GM23248 (cell line): Measurements from ENCODE around the gene ABCA12.

ENCODE experiments used
- EZH2 ChIP-seq: fragments of 200-600 bp; sonication (generic); IDR thresholded peaks from 2 replicates; pipeline ENCODE4 v1.6.1; 2018; ENCODE audit warnings: antibody characterized with exemption, mild to moderate bottlenecking; ENCODE audit not compliant: insufficient read depth, poor library complexity, severe bottlenecking
- EZH2phosphoT487 ChIP-seq: fragments of 200-600 bp; sonication (generic); IDR thresholded peaks from 2 replicates; pipeline ENCODE4 v1.6.1; 2018; ENCODE audit warnings: antibody characterized with exemption, moderate library complexity, mild to moderate bottlenecking, low read depth; ENCODE audit not compliant: insufficient read depth

- TF ChIP-seq EZH2 (no peak), EZH2phosphoT487 (no peak)
Observed at GRCh38 chr2:214904176-214904575, 234.2 kb downstream of the ABCA12 start.
